GM19193 (cell line): Measurements from ENCODE around the gene MEGF11.

ENCODE experiments used
- POLR2A ChIP-seq: IDR thresholded peaks from 4 replicates; pipeline ENCODE4 v1.6.1; 2011; ENCODE audit not compliant: insufficient read depth, insufficient read length; ENCODE audit errors: extremely low read depth

Gene MEGF11

DNA sequence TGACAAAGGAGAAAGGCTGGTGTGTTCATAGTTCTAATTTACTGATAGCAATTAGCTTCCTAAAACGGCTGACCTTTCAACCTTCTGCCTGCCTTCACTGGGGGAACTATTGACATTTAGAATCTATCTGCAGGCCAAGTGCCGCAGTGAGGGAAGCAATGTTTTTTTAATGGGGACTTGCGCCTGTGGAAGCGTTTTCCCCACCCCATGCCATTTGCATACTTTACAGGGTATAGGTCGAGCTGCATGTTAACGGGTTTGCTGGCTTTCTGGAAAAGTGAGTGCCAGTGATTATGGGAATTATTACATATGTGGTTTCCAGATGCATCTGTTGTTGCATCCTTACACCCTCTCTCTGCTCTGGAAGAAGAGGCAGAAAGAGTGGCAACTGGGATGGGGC is 204.2 kb downstream of the MEGF11 start:
- no peak for TF ChIP-seq POLR2A

DNA sequence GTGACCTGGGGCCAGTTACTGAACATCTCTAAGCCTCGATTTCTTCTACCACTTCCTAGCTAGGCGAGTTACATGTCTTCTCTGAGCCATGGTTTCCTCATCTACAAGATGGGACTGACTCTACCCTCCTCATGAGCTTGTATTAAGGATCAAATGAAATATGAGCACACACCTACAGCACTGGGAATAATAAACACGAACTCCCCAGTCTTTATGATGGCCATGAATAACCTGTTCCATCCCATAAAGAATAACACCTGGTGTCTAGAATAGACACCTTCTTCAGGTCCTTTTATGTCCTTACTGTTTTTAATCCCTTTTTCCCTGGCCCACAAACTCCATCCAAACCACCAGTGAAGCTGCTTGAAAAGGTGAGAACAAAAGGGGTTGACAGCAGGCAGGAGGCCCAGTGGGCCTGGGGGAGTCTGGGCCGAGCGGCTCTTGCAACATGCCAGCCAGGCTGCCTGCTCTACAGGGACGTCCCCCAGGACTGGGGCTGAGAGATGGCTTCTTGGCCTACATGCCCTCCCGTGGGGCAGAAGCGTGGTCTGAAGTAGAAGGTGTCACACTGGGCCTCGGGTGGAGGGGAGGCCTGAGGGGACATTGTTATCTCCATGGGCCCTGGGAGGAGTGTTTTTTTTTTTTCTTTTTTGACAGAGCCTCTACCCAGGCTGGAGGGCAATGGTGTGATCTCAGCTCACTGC is 206.1 kb downstream of the MEGF11 start:
- no peak for TF ChIP-seq POLR2A

DNA sequence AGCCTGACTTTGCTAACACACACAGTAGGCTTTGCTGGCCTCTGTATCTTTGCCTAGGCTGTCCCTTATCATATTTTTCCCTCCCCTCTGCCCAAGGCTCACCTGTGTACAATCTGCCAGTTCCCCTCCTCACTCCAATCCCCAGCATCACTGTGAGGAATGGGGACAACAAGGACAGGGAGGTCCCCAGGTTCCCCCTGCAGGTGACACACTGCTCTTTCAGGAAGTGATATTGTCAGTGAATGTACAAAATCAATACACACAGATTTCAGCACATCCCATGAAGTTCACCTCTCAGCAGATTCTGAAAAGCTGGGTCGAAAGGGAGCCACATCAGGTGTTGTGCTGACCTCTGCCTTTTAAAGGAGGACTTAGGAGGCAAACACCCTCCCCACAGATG is 206.8 kb downstream of the MEGF11 start:
- TF ChIP-seq POLR2A = no peak

DNA sequence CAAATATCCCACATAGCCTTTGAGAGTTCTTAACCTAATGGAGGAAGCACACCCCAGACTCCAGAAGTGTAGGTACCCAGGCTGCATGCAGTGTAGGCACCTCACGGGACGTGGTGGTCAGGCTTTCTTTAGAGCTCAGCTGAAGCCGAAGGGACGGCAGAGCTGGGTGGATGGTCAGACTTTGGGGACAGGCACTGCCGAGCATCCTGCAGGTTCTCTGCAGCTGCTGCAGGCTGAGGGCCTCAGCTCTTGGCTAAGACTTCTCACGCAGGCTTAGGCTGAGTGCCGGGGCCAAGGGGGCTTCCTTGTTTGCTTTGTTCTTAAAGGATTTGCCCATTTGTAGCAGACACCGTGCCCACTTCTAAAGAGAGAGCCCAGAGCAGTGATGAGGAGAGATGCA is 207.2 kb downstream of the MEGF11 start:
- TF ChIP-seq POLR2A = no peak

DNA sequence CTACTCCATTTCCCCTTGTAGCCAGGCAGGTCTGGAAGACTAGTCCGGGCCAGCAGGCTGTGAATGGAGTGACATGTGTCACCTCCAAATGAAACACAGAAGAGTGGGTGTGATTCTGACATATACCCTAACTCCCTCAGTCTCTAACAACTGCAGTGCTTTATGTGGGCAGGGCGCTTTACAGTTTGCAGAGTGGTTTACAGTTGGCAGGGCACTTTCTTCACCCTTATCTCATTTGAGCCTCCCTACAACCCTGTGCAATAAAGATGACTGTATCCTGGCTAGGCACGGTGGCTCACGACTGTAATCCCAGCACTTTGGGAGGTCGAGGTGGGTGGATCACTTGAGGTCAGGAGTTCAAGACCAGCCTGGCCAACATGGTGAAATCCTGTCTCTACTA is 208.0 kb downstream of the MEGF11 start:
- TF ChIP-seq POLR2A = no peak

- TF ChIP-seq POLR2A = no peak
Observed at GRCh38 chr15:66044837-66045236, 208.7 kb downstream of the MEGF11 start.

GRCh38 chr15:66043264-66043663 is 210.3 kb downstream of the MEGF11 start:
- no peak for TF ChIP-seq POLR2A

GRCh38 chr15:66042624-66043023 is 210.9 kb downstream of the MEGF11 start:
- no peak for TF ChIP-seq POLR2A

DNA sequence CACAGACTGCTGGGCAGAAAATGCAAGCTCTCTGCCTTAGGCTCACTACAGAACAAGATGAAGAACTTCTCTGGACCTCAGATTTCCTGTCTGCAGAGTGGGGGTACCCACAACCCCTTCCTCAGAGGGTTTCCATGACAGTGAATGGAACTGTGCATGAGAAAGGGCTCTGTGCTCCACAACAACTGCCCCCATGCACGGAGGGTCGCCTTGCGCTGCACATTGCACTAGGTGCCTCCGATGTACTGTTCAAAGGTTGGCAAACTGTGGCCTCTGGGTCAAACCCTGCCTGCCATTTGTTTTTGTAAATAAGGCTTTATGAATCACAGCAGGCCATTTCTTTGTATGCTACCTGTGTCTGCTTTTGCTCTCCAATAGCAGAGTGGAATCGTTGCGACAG is 212.3 kb downstream of the MEGF11 start:
- TF ChIP-seq POLR2A = no peak

DNA sequence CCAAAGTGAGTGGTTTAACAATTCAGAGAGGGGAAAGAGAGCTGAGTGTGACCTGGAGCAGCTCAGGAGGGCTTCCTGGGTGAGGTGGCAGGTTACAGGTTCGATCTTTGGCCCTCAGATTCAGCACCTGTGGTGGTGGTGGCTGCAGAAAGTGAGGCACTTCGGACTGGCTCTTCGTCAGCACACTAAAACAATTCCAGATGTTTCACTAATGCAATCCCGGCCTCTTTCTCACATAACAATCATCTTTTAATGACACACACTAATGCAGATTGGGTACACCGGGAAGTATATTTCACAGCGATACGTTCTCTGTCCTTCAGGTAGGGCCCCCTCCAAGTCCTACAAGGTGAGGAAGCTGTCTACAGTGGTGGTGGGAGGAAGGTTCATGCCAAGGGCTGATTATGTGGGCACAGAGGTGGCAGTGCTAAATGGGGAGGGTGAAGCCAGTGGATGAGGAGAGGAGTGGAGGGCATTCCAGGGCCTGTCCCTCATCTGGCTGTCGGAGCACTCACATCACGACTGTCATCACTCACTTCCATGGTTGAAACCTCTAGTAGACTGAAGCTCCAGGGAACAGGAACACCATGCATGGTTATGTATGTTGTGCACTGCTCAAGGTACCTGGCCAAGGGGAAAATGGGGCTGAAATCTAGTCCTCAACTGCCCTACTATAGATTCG is 213.2 kb downstream of the MEGF11 start:
- TF ChIP-seq POLR2A = no peak

DNA sequence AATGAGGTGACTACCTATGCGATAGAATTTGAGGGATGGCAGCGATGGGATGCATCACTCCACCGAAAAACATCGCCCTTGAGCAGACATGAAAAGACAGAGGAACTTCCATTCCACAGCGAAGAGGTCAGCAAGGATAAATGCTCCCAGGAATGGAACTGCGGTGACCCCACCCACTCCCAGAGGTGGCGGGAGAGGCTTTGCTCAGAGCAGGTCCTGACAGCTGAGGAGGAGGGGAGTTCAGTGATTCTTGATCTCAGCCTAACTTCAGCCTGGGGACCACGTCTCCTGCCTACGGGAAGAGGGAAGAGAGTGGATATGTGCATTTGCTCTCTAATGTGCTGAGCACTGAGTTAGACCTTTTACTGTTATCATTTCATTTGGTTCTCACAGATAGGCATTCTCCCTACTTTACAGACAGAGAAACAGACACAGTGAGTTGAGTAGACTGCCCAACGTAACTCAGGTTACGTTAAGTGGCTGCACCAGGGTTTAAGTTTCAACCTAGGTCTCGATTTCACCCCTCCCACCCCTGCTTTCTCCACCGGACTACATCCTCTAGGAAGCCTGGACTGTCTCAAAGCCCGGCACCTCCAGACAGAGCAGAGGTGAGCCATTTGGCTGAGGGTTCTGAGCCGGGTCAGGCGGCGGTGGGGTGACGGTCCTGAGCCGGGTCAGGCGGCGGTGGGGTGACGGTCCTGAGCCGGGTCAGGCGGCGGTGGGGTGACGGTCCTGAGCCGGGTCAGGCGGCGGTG is 214.3 kb downstream of the MEGF11 start:
- TF ChIP-seq POLR2A = no peak

GRCh38 chr15:66038387-66039116 is 215.0 kb downstream of the MEGF11 start:
- no peak for TF ChIP-seq POLR2A

DNA sequence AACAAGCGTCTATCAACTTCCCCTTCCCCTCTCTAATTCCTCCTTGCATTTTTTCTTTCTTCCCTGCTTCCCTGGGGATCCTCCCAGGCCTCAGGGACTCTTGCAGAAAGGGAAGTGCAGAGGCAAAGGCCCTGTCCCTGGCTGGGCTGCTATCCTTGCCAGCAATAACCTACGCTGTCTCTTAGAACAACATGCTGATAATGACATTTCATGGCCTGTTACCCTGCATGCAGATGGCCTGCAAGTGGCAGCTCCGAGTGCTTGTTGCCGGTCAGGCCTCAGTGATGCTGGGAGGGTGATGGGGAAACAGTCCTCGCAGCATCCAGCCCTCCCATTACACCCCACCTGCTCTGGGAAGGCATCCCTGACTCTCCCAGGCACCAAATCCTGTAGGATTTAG is 216.7 kb downstream of the MEGF11 start:
- TF ChIP-seq POLR2A = no peak

GRCh38 chr15:66035901-66036300 is 217.6 kb downstream of the MEGF11 start:
- TF ChIP-seq POLR2A = no peak

- TF ChIP-seq POLR2A = no peak
Observed at GRCh38 chr15:66033143-66033542, 220.4 kb downstream of the MEGF11 start.
